OCI-LY3 (cell line): ENCODE measurements around the gene WASHC1.
"Not testable (repeated sequence)": the region's sequence is repeated elsewhere in the genome, so short reads cannot be mapped to it uniquely, and the experiment has no call there.

Experiments used
- H2AFZ ChIP-seq: fragments of 200-600, 300-600 bp; shearing (Covaris generic); 2 replicates; pipeline ENCODE4 v1.6.0; 2014; ENCODE audit warnings: antibody characterized with exemption, low read depth, low read length
- H3K27ac ChIP-seq: fragments of 200-600, 300-600 bp; sonication (generic); 2 replicates; pipeline ENCODE4 v1.5.1; 2014; ENCODE audit warnings: mild to moderate bottlenecking, low read length, moderate library complexity, mixed read lengths
- H3K27me3 ChIP-seq: fragments of 200-600, 300-600 bp; sonication (generic); 2 replicates; pipeline ENCODE4 v1.6.1; 2014; ENCODE audit warnings: low read depth, low read length, mixed read lengths
- H3K36me3 ChIP-seq: fragments of 200-600, 300-600 bp; sonication (generic); replicated peaks from 2 replicates; pipeline ENCODE3; 2014; ENCODE audit warnings: low read depth, low read length, mixed read lengths
- H3K4me1 ChIP-seq: fragments of 300-600, 200-600 bp; sonication (generic); 2 replicates; pipeline ENCODE4 v1.6.1; 2014; ENCODE audit warnings: low read length, mixed read lengths
- H3K4me2 ChIP-seq: fragments of 200-600, 300-600 bp; sonication (generic); 2 replicates; pipeline ENCODE4 v1.6.1; 2014; ENCODE audit warnings: low read length, mixed read lengths
- H3K4me3 ChIP-seq: fragments of 300-600, 200-600 bp; sonication (generic); 2 replicates; pipeline ENCODE4 v1.5.1; 2014; ENCODE audit warnings: antibody characterized with exemption, mild to moderate bottlenecking, low read length, moderate library complexity
- H3K79me2 ChIP-seq: fragments of 300-600, 200-600 bp; shearing (Covaris generic); 2 replicates; pipeline ENCODE4 v1.6.1; 2014; ENCODE audit warnings: mild to moderate bottlenecking, low read length, mixed read lengths
- H3K9ac ChIP-seq: fragments of 300-600, 200-600 bp; shearing (Covaris generic); 2 replicates; pipeline ENCODE4 v1.6.0; 2014; ENCODE audit warnings: mild to moderate bottlenecking, low read length, moderate library complexity
- H3K9me3 ChIP-seq: fragments of 200-600, 300-600 bp; shearing (Covaris generic); 2 replicates; pipeline ENCODE4 v1.6.1; 2014; ENCODE audit warnings: low read length, mixed read lengths; ENCODE audit not compliant: insufficient read depth
- H4K20me1 ChIP-seq: fragments of 200-600, 300-600 bp; sonication (generic); 2 replicates; pipeline ENCODE4 v1.6.1; 2016; ENCODE audit warnings: low read length, mixed read lengths; ENCODE audit not compliant: insufficient read depth
- TF ChIP-seq, protein P1 (sequence below): fragments of 200-600, 300-600 bp; sonication (generic); IDR thresholded peaks from 2 replicates; pipeline ENCODE4 v1.5.1; 2014; ENCODE audit warnings: antibody characterized with exemption, low read length, low read depth

The WASHC1 gene

DNA sequence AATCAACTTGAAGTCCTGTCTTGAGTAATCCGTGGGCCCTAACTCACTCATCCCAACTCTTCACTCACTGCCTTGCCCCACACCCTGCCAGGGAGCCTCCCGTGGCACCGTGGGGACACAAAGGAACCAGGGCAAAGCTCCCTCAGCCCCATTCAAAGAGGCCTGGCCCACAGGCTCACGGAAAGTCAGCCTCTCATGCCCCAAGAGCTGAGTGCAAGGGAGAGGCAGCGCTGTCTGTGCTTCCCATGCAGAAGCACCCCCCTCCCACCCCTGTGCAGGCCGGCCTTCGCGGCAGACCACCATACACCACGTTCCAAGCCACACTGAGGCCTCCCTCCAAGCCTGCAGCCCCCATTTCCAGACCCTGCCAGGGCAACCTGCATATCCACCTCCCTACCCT, 7.6 kb downstream of the WASHC1 start:
- not testable (repeated sequence) for H3K27ac ChIP-seq, H2AFZ ChIP-seq, H3K27me3 ChIP-seq, H3K4me2 ChIP-seq, H3K4me1 ChIP-seq, H3K4me3 ChIP-seq, H4K20me1 ChIP-seq, H3K9ac ChIP-seq, H3K9me3 ChIP-seq, H3K36me3 ChIP-seq, H3K79me2 ChIP-seq

DNA sequence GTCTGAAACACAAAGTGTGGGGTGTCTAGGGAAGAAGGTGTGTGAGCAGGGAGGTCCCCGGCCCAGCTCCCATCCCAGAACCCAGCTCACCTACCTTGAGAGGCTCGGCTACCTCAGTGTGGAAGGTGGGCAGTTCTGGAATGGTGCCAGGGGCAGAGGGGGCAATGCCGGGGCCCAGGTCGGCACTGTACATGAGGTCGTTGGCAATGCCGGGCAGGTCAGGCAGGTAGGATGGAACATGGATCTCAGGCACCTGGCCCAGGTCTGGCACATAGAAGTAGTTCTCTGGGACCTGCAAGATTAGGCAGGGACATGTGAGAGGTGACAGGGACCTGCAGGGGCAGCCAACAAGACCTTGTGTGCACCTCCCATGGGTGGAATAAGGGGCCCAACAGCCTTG, 12.4 kb downstream of the WASHC1 start:
- H3K9ac ChIP-seq, H3K79me2 ChIP-seq, H3K4me3 ChIP-seq, H3K4me1 ChIP-seq, H3K4me2 ChIP-seq, H3K36me3 ChIP-seq, H3K27ac ChIP-seq, H4K20me1 ChIP-seq, H3K27me3 ChIP-seq, H3K9me3 ChIP-seq, H2AFZ ChIP-seq: not testable (repeated sequence)

DNA sequence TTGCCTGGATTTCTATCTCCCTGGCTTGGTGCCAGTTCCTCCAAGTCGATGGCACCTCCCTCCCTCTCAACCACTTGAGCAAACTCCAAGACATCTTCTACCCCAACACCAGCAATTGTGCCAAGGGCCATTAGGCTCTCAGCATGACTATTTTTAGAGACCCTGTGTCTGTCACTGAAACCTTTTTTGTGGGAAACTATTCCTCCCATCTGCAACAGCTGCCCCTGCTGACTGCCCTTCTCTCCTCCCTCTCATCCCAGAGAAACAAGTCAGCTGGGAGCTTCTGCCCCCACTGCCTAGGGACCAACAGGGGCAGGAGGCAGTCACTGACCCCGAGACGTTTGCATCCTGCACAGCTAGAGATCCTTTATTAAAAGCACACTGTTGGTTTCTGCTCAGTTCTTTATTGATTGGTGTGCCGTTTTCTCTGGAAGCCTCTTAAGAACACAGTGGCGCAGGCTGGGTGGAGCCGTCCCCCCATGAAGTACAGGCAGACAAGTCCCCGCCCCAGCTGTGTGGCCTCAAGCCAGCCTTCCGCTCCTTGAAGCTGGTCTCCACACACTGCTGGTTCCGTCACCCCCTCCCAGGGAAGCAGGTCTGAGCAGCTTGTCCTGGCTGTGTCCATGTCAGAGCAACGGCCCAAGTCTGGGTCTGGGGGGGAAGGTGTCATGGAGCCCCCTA, 15.0 kb downstream of the WASHC1 start:
- not testable (repeated sequence) for H2AFZ ChIP-seq, H3K4me3 ChIP-seq, H3K9me3 ChIP-seq, H4K20me1 ChIP-seq, H3K4me1 ChIP-seq, H3K79me2 ChIP-seq, H3K36me3 ChIP-seq, H3K27ac ChIP-seq, H3K9ac ChIP-seq, H3K4me2 ChIP-seq, H3K27me3 ChIP-seq

DNA sequence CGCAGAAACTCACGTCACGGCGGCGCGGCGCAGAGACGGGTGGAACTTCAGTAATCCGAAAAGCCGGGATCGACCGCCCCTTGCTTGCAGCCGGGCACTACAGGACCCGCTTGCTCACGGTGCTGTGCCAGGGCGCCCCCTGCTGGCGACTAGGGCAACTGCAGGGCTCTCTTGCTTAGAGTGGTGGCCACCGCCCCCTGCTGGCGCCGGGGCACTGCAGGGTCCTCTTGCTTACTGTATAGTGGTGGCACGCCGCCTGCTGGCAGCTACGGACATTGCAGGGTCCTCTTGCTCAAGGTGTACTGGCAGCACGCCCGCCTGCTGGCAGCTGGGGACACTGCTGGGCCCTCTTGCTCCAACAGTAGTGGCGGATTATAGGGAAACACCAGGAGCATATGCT, 18.1 kb downstream of the WASHC1 start:
- not testable (repeated sequence) for H2AFZ ChIP-seq, H4K20me1 ChIP-seq, H3K4me2 ChIP-seq, H3K9me3 ChIP-seq, H3K27me3 ChIP-seq, H3K79me2 ChIP-seq, H3K4me1 ChIP-seq, H3K9ac ChIP-seq, H3K27ac ChIP-seq, H3K36me3 ChIP-seq, H3K4me3 ChIP-seq
- TF ChIP-seq, protein P1, sequence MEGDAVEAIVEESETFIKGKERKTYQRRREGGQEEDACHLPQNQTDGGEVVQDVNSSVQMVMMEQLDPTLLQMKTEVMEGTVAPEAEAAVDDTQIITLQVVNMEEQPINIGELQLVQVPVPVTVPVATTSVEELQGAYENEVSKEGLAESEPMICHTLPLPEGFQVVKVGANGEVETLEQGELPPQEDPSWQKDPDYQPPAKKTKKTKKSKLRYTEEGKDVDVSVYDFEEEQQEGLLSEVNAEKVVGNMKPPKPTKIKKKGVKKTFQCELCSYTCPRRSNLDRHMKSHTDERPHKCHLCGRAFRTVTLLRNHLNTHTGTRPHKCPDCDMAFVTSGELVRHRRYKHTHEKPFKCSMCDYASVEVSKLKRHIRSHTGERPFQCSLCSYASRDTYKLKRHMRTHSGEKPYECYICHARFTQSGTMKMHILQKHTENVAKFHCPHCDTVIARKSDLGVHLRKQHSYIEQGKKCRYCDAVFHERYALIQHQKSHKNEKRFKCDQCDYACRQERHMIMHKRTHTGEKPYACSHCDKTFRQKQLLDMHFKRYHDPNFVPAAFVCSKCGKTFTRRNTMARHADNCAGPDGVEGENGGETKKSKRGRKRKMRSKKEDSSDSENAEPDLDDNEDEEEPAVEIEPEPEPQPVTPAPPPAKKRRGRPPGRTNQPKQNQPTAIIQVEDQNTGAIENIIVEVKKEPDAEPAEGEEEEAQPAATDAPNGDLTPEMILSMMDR: peak; percentile 15; the same call in 1 of the 2 replicates

DNA sequence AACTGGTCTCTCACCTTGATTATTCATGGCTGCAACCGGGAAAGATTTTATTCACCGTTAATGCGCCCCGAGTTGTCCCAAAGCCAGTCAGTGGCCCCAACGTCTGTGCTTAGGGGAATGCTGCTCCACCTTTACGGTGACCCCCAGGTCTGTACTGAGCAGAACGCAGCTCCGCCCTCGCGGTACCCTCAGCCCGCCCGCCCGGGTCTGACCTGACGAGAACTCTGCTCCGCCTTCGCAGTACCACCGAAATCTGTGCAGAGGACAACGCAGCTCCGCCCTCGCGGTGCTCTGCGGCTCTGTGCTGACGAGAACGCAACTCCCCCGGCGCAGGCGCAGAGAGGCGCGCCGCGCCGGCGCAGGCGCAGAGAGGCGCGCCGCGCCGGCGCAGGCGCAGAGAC, 18.6 kb downstream of the WASHC1 start:
- H3K27me3 ChIP-seq, H3K9ac ChIP-seq, H3K79me2 ChIP-seq, H3K4me3 ChIP-seq, H3K9me3 ChIP-seq, H3K27ac ChIP-seq, H3K36me3 ChIP-seq, H4K20me1 ChIP-seq, H2AFZ ChIP-seq, H3K4me1 ChIP-seq, H3K4me2 ChIP-seq: not testable (repeated sequence)

DNA sequence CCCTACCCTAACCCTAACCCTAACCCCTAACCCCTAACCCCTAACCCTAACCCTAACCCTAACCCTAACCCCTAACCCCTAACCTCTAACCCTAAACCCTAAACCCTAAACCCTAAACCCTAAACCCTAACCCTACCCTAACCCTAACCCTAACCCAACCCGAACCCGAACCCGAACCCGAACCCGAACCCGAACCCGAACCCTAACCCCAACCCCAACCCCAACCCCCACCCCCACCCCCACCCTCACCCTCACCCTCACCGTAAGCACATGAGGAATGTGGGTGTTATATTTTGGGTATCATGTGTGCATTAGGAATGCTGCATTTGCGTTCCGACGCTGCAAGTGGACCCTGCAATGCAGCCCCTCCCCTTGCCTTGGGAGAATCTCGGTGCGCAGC, 19.0 kb downstream of the WASHC1 start:
- H4K20me1 ChIP-seq, H3K36me3 ChIP-seq, H3K9ac ChIP-seq, H3K4me1 ChIP-seq, H3K27me3 ChIP-seq, H3K27ac ChIP-seq, H2AFZ ChIP-seq, H3K4me2 ChIP-seq, H3K4me3 ChIP-seq, H3K9me3 ChIP-seq, H3K79me2 ChIP-seq: not testable (repeated sequence)
